GM12878 (cell line): Measurements from ENCODE around the gene SPPL2B. TPM values are rescaled to one million over a fixed set of nuclear protein-coding genes. Genes with fewer than 3 reads are reported as not detected.

Source experiments
- ATAC-seq: fragments of 200-7000 bp; cut with Tn5 transposase; 3 replicates; pipeline ENCODE4 v1.9.1; 2020; ENCODE audit warnings: mild to moderate bottlenecking, moderate library complexity
- BruUV-seq: library from RNA; stranded (reverse); fragments of 400-500 nt; replicated peaks from 2 replicates; lab custom pipeline; 2021; lab: Mats Ljungman, UMichigan
- CTCF ChIA-PET: fragments of 300-600 bp; sonication (Branson Sonifier 250); formaldehyde crosslinking; extraction: SDS; loops from one replicate; lab custom pipeline; 2021; ENCODE audit warnings: inconsistent platforms; lab: Yijun Ruan, JAX
- POLR2A ChIA-PET: fragments of 350-600 bp; formaldehyde crosslinking; extraction: SDS; loops from one replicate; lab custom pipeline; 2021; ENCODE audit warnings: inconsistent platforms; lab: Charles Lee
- RAD21 ChIA-PET: fragments of 300-600 bp; sonication (Branson Sonifier 250); formaldehyde crosslinking; loops from one replicate; lab custom pipeline; 2023; ENCODE audit warnings: antibody characterized with exemption; ENCODE audit not compliant: unreplicated experiment; lab: Charles Lee
- SMC1A ChIA-PET: fragments of 300-600 bp; sonication (Branson Sonifier 250); formaldehyde crosslinking; loops from one replicate; lab custom pipeline; 2023; ENCODE audit not compliant: unreplicated experiment, uncharacterized antibody; lab: Charles Lee
- DNase-seq: peaks from one replicate; pipeline ENCODE4 v3.0.0-alpha.2; 2011; ENCODE audit warnings: low read depth, low spot score
- FAIRE-seq: peaks from 3 replicates; lab custom pipeline; 2011; peaks lifted over from hg19 to GRCh38; lab: Jason Lieb, UNC
- H2AFZ ChIP-seq: 2 replicates; pipeline ENCODE4 v1.6.0; 2011; ENCODE audit warnings: low read depth, low read length, control low read depth; ENCODE audit not compliant: control insufficient read depth
- H3K27ac ChIP-seq: 2 replicates; pipeline ENCODE4 v1.5.1; 2011; ENCODE audit warnings: control low read depth; ENCODE audit not compliant: control insufficient read depth, insufficient read depth
- H3K27me3 ChIP-seq, 2 experiments: replicated peaks in 1 of 2; 2 replicates each; pipeline versions ENCODE4 v1.6.0 to v1.6.1; 2011; ENCODE audit warnings: low read length in 1 of 2; ENCODE audit not compliant: control insufficient read depth in 2 of 2, insufficient read depth in 2 of 2
- H3K36me3 ChIP-seq, 2 experiments: 2 replicates each; pipeline ENCODE4 v1.5.1; 2011; ENCODE audit warnings: low read length in 1 of 2; ENCODE audit not compliant: control insufficient read depth in 2 of 2, insufficient read depth in 2 of 2
- H3K4me1 ChIP-seq: 2 replicates; pipeline ENCODE4 v1.6.1; 2011; ENCODE audit warnings: mild to moderate bottlenecking, low read length, moderate library complexity, mixed read lengths; ENCODE audit not compliant: control insufficient read depth, insufficient read depth
- H3K4me2 ChIP-seq: 2 replicates; pipeline ENCODE4 v1.6.0; 2011; ENCODE audit warnings: control low read depth; ENCODE audit not compliant: control insufficient read depth, insufficient read depth
- H3K4me3 ChIP-seq: fragments of 200-600 bp; sonication (generic); 2 replicates; pipeline ENCODE4 v1.5.1; 2016
- H3K79me2 ChIP-seq: 2 replicates; pipeline ENCODE4 v1.6.0; 2011; ENCODE audit warnings: low read length; ENCODE audit not compliant: control insufficient read depth, insufficient read depth
- H3K9ac ChIP-seq: 2 replicates; pipeline ENCODE4 v1.8.0; 2011; ENCODE audit warnings: low read length, control low read depth, mixed read lengths; ENCODE audit not compliant: control insufficient read depth, insufficient read depth
- H3K9me3 ChIP-seq: replicated peaks from 3 replicates; pipeline ENCODE4 v1.5.1; 2011; ENCODE audit warnings: mild to moderate bottlenecking, low read length; ENCODE audit not compliant: control insufficient read depth, insufficient read depth
- H4K20me1 ChIP-seq: 2 replicates; pipeline ENCODE4 v1.6.0; 2011; ENCODE audit not compliant: control insufficient read depth, insufficient read depth
- CHD4 ChIP-seq: fragments of 200-600 bp; sonication (generic); IDR thresholded peaks from 2 replicates; pipeline ENCODE4 v1.6.1; 2016; ENCODE audit warnings: mild to moderate bottlenecking
- FOXK2 ChIP-seq: fragments of 450-650 bp; IDR thresholded peaks from 2 replicates; pipeline ENCODE4 v1.6.1; 2017; ENCODE audit warnings: mild to moderate bottlenecking, moderate library complexity
- KLF5 ChIP-seq: fragments of 450-650 bp; IDR thresholded peaks from 2 replicates; pipeline ENCODE4 v1.6.1; 2014; ENCODE audit warnings: mild to moderate bottlenecking; ENCODE audit not compliant: partially characterized antibody
- NR2F1 ChIP-seq: fragments of 450-650 bp; conservative IDR thresholded peaks from 2 replicates; pipeline ENCODE4 v1.6.1; 2017; ENCODE audit warnings: mild to moderate bottlenecking
- POU2F2 ChIP-seq: IDR thresholded peaks from 3 replicates; pipeline ENCODE4 v1.6.1; 2011; ENCODE audit warnings: low read depth, mild to moderate bottlenecking, low read length, borderline replicate concordance
- TCF12 ChIP-seq: IDR thresholded peaks from 2 replicates; pipeline ENCODE4 v1.6.1; 2011; ENCODE audit warnings: low read depth, mild to moderate bottlenecking, low read length
- WRNIP1 ChIP-seq: IDR thresholded peaks from 2 replicates; pipeline ENCODE4 v1.6.1; 2011; ENCODE audit warnings: low read depth, low read length, improper control_type of control experiment, borderline replicate concordance
- YY1 ChIP-seq: IDR thresholded peaks from 2 replicates; pipeline ENCODE4 v1.6.1; 2011; ENCODE audit warnings: low read depth, mild to moderate bottlenecking, low read length
- ZNF622 ChIP-seq: fragments of 450-650 bp; IDR thresholded peaks from 2 replicates; pipeline ENCODE4 v1.6.1; 2017; ENCODE audit warnings: mild to moderate bottlenecking, inconsistent platforms
- WGBS: methylation state at CpG from one replicate; pipeline ENCODE4 v1.1.6; 2016; ENCODE audit warnings: low lambda C conversion rate; ENCODE audit not compliant: insufficient replicate concordance, insufficient coverage; ENCODE audit errors: missing lambda C conversion rate; 5-methylcytosine and 5-hydroxymethylcytosine counted together
- in situ Hi-C: fragments of 300-500 bp; cut with MboI; formaldehyde crosslinking; loops from 9 replicates; pipeline ENCODE4 v1.14.3; 2018; ENCODE audit warnings: mixed read lengths
- intact Hi-C: fragments of 100-400 bp; cut with micrococcal nuclease; formaldehyde crosslinking; loops from one replicate; pipeline ENCODE4 v1.14.2; 2022; ENCODE audit not compliant: unreplicated experiment
- polyA plus RNA-seq, 11 experiments: library from polyadenylated mRNA; depleted of rRNA in 4 of 11; unstranded in 6 of 11; stranded (reverse) in 5 of 11; fragments of >200 nt; fragmentation: Nextera tagmentation in 4 of 11; fragmentation: Illumina TruSeq in 1 of 11; extraction: Ambion mirVana in 4 of 11; extraction: Trizol in 1 of 11; gene quantifications; 1 replicate in 1 of 11; 2 replicates in 10 of 11; pipeline versions ENCODE4 v1.2.1 to v1.2.3, GENCODE V29; 2011 to 2016; ENCODE audit warnings: inconsistent platforms in 2 of 11, missing spikeins in 2 of 11, low read depth in 1 of 11
- total RNA-seq, 4 experiments: library from RNA; depleted of rRNA in 3 of 4; stranded (reverse); fragments of >200 nt in 3 of 4; fragmentation: Illumina TruSeq in 1 of 4; extraction: Trizol in 1 of 4; gene quantifications; 2 replicates each; pipeline versions ENCODE4 v1.2.1 to v1.2.3, GENCODE V29; 2013 to 2021

Gene SPPL2B
- total and polyA plus RNA-seq, 10 of the 15 experiments (the other 5 are each of a cell fraction or from before 2014, with no cell fraction given) = 0.29 to 56.5 (median 18.3) TPM

DNA sequence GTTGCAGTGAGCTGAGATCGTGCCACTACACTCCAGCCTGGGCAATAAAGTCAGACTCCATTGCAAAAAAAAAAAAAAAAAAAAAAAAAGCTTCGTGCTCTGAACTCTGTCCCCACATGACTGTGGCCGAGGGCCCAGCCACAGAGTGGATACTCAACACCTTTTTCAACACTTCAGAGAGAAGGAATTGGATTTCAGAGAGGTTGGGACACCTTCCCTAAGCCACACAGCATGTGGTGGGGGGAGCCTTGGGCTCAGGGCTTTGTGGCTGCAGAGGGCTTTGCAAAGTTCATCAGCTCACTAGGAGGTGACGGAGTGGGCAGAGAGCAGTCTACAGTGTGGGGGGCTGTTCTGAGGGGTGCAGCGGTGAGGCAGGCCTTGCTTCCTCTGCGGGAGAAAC is 9.6 kb upstream of the SPPL2B start:
- CTCF ChIA-PET = interaction anchor here (0.6 to 1.4 kb wide), 4 partner anchors 71 to 337 kb away, joined by 3 to 9 read pairs (median 3); no protein-coding TSS in a partner anchor
- POLR2A ChIA-PET = interaction anchor here (0.7 kb wide), 2 partner anchors 24 to 159 kb away, joined by 6 to 11 read pairs; no protein-coding TSS in a partner anchor
- no peak overlapping the region for H3K4me3 ChIP-seq
- DNase-seq (no peak), ATAC-seq (no peak), FAIRE-seq (no peak)
- H3K9ac ChIP-seq = no peak overlapping the region
- peaks cover 0 to 6% of the 10 kb centered on the region in 2 experiments; a peak in 2 of 4 replicates for H3K36me3 ChIP-seq
- no TSS peak for BruUV-seq
- SMC1A ChIA-PET = interaction anchor here (0.7 to 1.3 kb wide), 3 partner anchors 9 to 80 kb away, joined by 3 to 5 read pairs (median 3); no protein-coding TSS in a partner anchor
- TF ChIP-seq YY1 = no peak
- TF ChIP-seq ZNF622 = no peak
- TF ChIP-seq WRNIP1 = no peak
- TF ChIP-seq TCF12 = no peak
- no peak for TF ChIP-seq POU2F2
- no peak for TF ChIP-seq FOXK2
- no peak for TF ChIP-seq NR2F1
- no peak for TF ChIP-seq KLF5
- no peak for TF ChIP-seq CHD4
- H3K27me3 ChIP-seq = no peaks in the 10 kb centered on the region
- H2AFZ ChIP-seq = no peak overlapping the region
- H3K4me1 ChIP-seq = peaks cover 3% of the 10 kb centered on the region; the same call in 1 of the 2 replicates
- no peaks in the 10 kb centered on the region for H4K20me1 ChIP-seq
- in situ Hi-C loops (loop anchor here (5.0 kb wide), 1 partner anchor 87 kb away; no protein-coding TSS in a partner anchor), intact Hi-C loops (no loop called here)
- H3K27ac ChIP-seq = no peak overlapping the region
- RAD21 ChIA-PET = interaction anchor here (0.7 to 1.4 kb wide), 3 partner anchors 30 to 188 kb away, joined by 4 to 11 read pairs (median 5); no protein-coding TSS in a partner anchor
- peaks cover 6% of the 10 kb centered on the region; the same call in 1 of the 3 replicates for H3K9me3 ChIP-seq
- H3K79me2 ChIP-seq = no peaks in the 10 kb centered on the region; the same call in 1 of the 2 replicates
- WGBS = 42% methylated on average over 5 of the region's 6 CpGs
- H3K4me2 ChIP-seq = no peak overlapping the region
